ENCODE measurements around the gene HOXA4.

The HOXA4 gene

GRCh38 chr7:27112955-27113949 is 17.3 kb downstream of the HOXA4 start:
- H3K27me3 Mint-ChIP-seq = peaks cover 3% of the 10 kb centered on the region
- no peak overlapping the region for H3K4me3 Mint-ChIP-seq
- H3K9me3 Mint-ChIP-seq = no peaks in the 10 kb centered on the region
- H3K36me3 Mint-ChIP-seq = no peaks in the 10 kb centered on the region
- H3K4me1 Mint-ChIP-seq = no peaks in the 10 kb centered on the region
- H3K27ac Mint-ChIP-seq = no peak overlapping the region

- Mint-ChIP-seq H3K4me3 (no peak overlapping the region), H3K36me3 (no peaks in the 10 kb centered on the region), H3K9me3 (no peaks in the 10 kb centered on the region), H3K27me3 (peaks cover 3% of the 10 kb centered on the region), H3K27ac (no peak overlapping the region), H3K4me1 (no peaks in the 10 kb centered on the region)
These were observed 18.2 kb downstream of the HOXA4 start for GRCh38 chr7:27112361-27112760.

GRCh38 chr7:27111751-27112277 is 18.7 kb downstream of the HOXA4 start:
- no peak overlapping the region for H3K4me3 Mint-ChIP-seq
- no peak overlapping the region for H3K27ac Mint-ChIP-seq
- no peaks in the 10 kb centered on the region for H3K9me3 Mint-ChIP-seq
- no peaks in the 10 kb centered on the region for H3K4me1 Mint-ChIP-seq
- H3K36me3 Mint-ChIP-seq = no peaks in the 10 kb centered on the region
- H3K27me3 Mint-ChIP-seq = peaks cover 3% of the 10 kb centered on the region

GRCh38 chr7:27111042-27111750 is 19.4 kb downstream of the HOXA4 start:
- no peak overlapping the region for H3K4me3 Mint-ChIP-seq
- no peaks in the 10 kb centered on the region for H3K4me1 Mint-ChIP-seq
- H3K36me3 Mint-ChIP-seq = no peaks in the 10 kb centered on the region
- no peak overlapping the region for H3K27ac Mint-ChIP-seq
- H3K9me3 Mint-ChIP-seq = no peaks in the 10 kb centered on the region
- peaks cover 3% of the 10 kb centered on the region for H3K27me3 Mint-ChIP-seq

GRCh38 chr7:27110186-27111031 is 20.1 kb downstream of the HOXA4 start:
- Mint-ChIP-seq H3K27me3 (peaks cover 9% of the 10 kb centered on the region), H3K4me3 (no peak overlapping the region), H3K27ac (no peak overlapping the region), H3K36me3 (no peaks in the 10 kb centered on the region), H3K9me3 (no peaks in the 10 kb centered on the region), H3K4me1 (no peaks in the 10 kb centered on the region)

- Mint-ChIP-seq H3K27me3 (peaks cover 12% of the 10 kb centered on the region), H3K4me3 (no peak overlapping the region), H3K9me3 (no peaks in the 10 kb centered on the region), H3K36me3 (no peaks in the 10 kb centered on the region), H3K27ac (no peak overlapping the region), H3K4me1 (no peaks in the 10 kb centered on the region)
These were observed 20.9 kb downstream of the HOXA4 start for GRCh38 chr7:27109466-27110185.

GRCh38 chr7:27108390-27109127 is 22.0 kb downstream of the HOXA4 start:
- peaks cover 4% of the 10 kb centered on the region for H3K4me1 Mint-ChIP-seq
- no peaks in the 10 kb centered on the region for H3K9me3 Mint-ChIP-seq

GRCh38 chr7:27107391-27108381 is 22.9 kb downstream of the HOXA4 start:
- peaks cover 10% of the 10 kb centered on the region for H3K4me1 Mint-ChIP-seq
- peaks cover 30% of the 10 kb centered on the region for H3K27me3 Mint-ChIP-seq
- H3K36me3 Mint-ChIP-seq = peaks cover 2% of the 10 kb centered on the region

More at GRCh38 chr7:27108390-27109127, 22.0 kb downstream of the HOXA4 start:
- H3K27me3 Mint-ChIP-seq = peaks cover 21% of the 10 kb centered on the region
- no peak overlapping the region for H3K27ac Mint-ChIP-seq
- no peaks in the 10 kb centered on the region for H3K36me3 Mint-ChIP-seq
- H3K4me3 Mint-ChIP-seq = no peak overlapping the region

GRCh38 chr7:27106901-27107240 is 23.7 kb downstream of the HOXA4 start:
- peaks cover 35% of the 10 kb centered on the region for H3K27me3 Mint-ChIP-seq

More at GRCh38 chr7:27107391-27108381, 22.9 kb downstream of the HOXA4 start:
- Mint-ChIP-seq H3K4me3 (no peak overlapping the region), H3K27ac (no peak overlapping the region), H3K9me3 (no peaks in the 10 kb centered on the region)

GRCh38 chr7:27106181-27106900 is 24.2 kb downstream of the HOXA4 start:
- Mint-ChIP-seq H3K9me3 (no peaks in the 10 kb centered on the region), H3K36me3 (peaks cover 6% of the 10 kb centered on the region), H3K27ac (no peak overlapping the region), H3K4me3 (no peak overlapping the region), H3K27me3 (peaks cover 41% of the 10 kb centered on the region), H3K4me1 (peaks cover 19% of the 10 kb centered on the region)

More at GRCh38 chr7:27106901-27107240, 23.7 kb downstream of the HOXA4 start:
- Mint-ChIP-seq H3K4me1 (peaks cover 16% of the 10 kb centered on the region), H3K27ac (no peak overlapping the region), H3K36me3 (peaks cover 3% of the 10 kb centered on the region), H3K4me3 (no peak overlapping the region), H3K9me3 (no peaks in the 10 kb centered on the region)

GRCh38 chr7:27105301-27106031 is 25.1 kb downstream of the HOXA4 start:
- H3K27me3 Mint-ChIP-seq = peaks cover 46% of the 10 kb centered on the region
- H3K4me1 Mint-ChIP-seq = peaks cover 19% of the 10 kb centered on the region
- H3K27ac Mint-ChIP-seq = no peak overlapping the region
- peaks cover 8% of the 10 kb centered on the region for H3K36me3 Mint-ChIP-seq
- H3K4me3 Mint-ChIP-seq = no peak overlapping the region
- H3K9me3 Mint-ChIP-seq = no peaks in the 10 kb centered on the region

GRCh38 chr7:27104341-27105058 is 26.1 kb downstream of the HOXA4 start:
- Mint-ChIP-seq H3K36me3 (peaks cover 12% of the 10 kb centered on the region), H3K4me1 (peaks cover 19% of the 10 kb centered on the region), H3K27me3 (peaks cover 53% of the 10 kb centered on the region), H3K27ac (no peak overlapping the region), H3K9me3 (no peaks in the 10 kb centered on the region), H3K4me3 (no peak overlapping the region)

Data from activated naive CD4-positive, alpha-beta T cell treated with anti-CD3 and anti-CD28 coated beads, Interleukin-2, amount 50 U/mL, for 24 hours (primary cell).